OCI-LY3 (cell line): ENCODE measurements around the gene PRRT1.

Experiments
- H2AFZ ChIP-seq: fragments of 200-600, 300-600 bp; shearing (Covaris generic); 2 replicates; pipeline ENCODE4 v1.6.0; 2014; ENCODE audit warnings: antibody characterized with exemption, low read depth, low read length
- H3K27ac ChIP-seq: fragments of 200-600, 300-600 bp; sonication (generic); 2 replicates; pipeline ENCODE4 v1.5.1; 2014; ENCODE audit warnings: mild to moderate bottlenecking, low read length, moderate library complexity, mixed read lengths
- H3K27me3 ChIP-seq: fragments of 200-600, 300-600 bp; sonication (generic); 2 replicates; pipeline ENCODE4 v1.6.1; 2014; ENCODE audit warnings: low read depth, low read length, mixed read lengths
- H3K36me3 ChIP-seq: fragments of 200-600, 300-600 bp; sonication (generic); replicated peaks from 2 replicates; pipeline ENCODE3; 2014; ENCODE audit warnings: low read depth, low read length, mixed read lengths
- H3K4me1 ChIP-seq: fragments of 300-600, 200-600 bp; sonication (generic); 2 replicates; pipeline ENCODE4 v1.6.1; 2014; ENCODE audit warnings: low read length, mixed read lengths
- H3K4me2 ChIP-seq: fragments of 200-600, 300-600 bp; sonication (generic); 2 replicates; pipeline ENCODE4 v1.6.1; 2014; ENCODE audit warnings: low read length, mixed read lengths
- H3K4me3 ChIP-seq: fragments of 300-600, 200-600 bp; sonication (generic); 2 replicates; pipeline ENCODE4 v1.5.1; 2014; ENCODE audit warnings: antibody characterized with exemption, mild to moderate bottlenecking, low read length, moderate library complexity
- H3K79me2 ChIP-seq: fragments of 300-600, 200-600 bp; shearing (Covaris generic); 2 replicates; pipeline ENCODE4 v1.6.1; 2014; ENCODE audit warnings: mild to moderate bottlenecking, low read length, mixed read lengths
- H3K9ac ChIP-seq: fragments of 300-600, 200-600 bp; shearing (Covaris generic); 2 replicates; pipeline ENCODE4 v1.6.0; 2014; ENCODE audit warnings: mild to moderate bottlenecking, low read length, moderate library complexity
- H3K9me3 ChIP-seq: fragments of 200-600, 300-600 bp; shearing (Covaris generic); 2 replicates; pipeline ENCODE4 v1.6.1; 2014; ENCODE audit warnings: low read length, mixed read lengths; ENCODE audit not compliant: insufficient read depth
- H4K20me1 ChIP-seq: fragments of 200-600, 300-600 bp; sonication (generic); 2 replicates; pipeline ENCODE4 v1.6.1; 2016; ENCODE audit warnings: low read length, mixed read lengths; ENCODE audit not compliant: insufficient read depth
- EZH2phosphoT487 ChIP-seq: fragments of 200-600 bp; shearing (Covaris generic); IDR thresholded peaks from 2 replicates; pipeline ENCODE4 v1.6.1; 2018; ENCODE audit warnings: antibody characterized with exemption, mixed run types, low read depth
- TF ChIP-seq, protein P1 (sequence below): fragments of 200-600, 300-600 bp; sonication (generic); IDR thresholded peaks from 2 replicates; pipeline ENCODE4 v1.5.1; 2014; ENCODE audit warnings: antibody characterized with exemption, low read length, low read depth

The PRRT1 gene

GRCh38 chr6:32184084-32184640, 32.4 kb upstream of the PRRT1 start, which contains the start of gene AGER:
Gene AGER, minus strand, starts transcription at chr6:32184253. Its CDS starts 31 bp downstream, at chr6:32184222.
- peak within 1 kb of the TSS; percentile 41; the same call in 1 of the 2 replicates for H3K27ac ChIP-seq
- no peak within 1 kb of the TSS for H3K9ac ChIP-seq
- H3K4me2 ChIP-seq = 0 out of 2 replicates have a peak within 1 kb of the TSS, but pooled peaks have one; percentile 24

DNA sequence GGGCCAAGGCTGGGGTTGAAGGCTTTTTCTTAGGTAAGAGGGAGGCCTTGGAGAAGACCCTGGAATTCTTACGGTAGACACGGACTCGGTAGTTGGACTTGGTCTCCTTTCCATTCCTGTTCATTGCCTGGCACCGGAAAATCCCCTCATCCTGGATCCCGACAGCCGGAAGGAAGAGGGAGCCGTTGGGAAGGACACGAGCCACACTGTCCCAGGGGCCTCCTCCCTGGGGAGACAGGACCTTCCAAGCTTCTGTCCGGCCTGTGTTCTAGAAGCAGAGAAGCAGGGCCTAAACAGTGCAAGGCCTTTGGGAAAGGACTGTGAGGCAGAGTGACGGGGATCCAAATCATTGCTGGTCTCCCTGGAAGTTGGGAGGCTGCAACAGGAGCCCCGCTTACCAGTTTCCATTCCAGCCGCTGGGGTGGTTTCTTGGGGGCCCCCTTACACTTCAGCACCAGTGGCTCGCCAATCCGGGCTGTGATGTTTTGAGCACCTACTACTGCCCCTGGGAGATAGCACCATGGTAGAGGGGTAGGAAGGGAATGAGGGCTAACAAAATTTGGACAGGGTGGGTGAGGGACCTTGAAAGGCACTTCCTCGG, 31.8 kb upstream of the PRRT1 start:
- H3K4me1 ChIP-seq = peaks cover 34% of the 10 kb centered on the region
- peaks cover 24% of the 10 kb centered on the region for H3K79me2 ChIP-seq
- H3K4me2 ChIP-seq = no peak overlapping the region
- no peak for TF ChIP-seq EZH2phosphoT487
- TF ChIP-seq, protein P1, sequence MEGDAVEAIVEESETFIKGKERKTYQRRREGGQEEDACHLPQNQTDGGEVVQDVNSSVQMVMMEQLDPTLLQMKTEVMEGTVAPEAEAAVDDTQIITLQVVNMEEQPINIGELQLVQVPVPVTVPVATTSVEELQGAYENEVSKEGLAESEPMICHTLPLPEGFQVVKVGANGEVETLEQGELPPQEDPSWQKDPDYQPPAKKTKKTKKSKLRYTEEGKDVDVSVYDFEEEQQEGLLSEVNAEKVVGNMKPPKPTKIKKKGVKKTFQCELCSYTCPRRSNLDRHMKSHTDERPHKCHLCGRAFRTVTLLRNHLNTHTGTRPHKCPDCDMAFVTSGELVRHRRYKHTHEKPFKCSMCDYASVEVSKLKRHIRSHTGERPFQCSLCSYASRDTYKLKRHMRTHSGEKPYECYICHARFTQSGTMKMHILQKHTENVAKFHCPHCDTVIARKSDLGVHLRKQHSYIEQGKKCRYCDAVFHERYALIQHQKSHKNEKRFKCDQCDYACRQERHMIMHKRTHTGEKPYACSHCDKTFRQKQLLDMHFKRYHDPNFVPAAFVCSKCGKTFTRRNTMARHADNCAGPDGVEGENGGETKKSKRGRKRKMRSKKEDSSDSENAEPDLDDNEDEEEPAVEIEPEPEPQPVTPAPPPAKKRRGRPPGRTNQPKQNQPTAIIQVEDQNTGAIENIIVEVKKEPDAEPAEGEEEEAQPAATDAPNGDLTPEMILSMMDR = no peak
- peaks cover 20% of the 10 kb centered on the region for H3K36me3 ChIP-seq
- H3K27ac ChIP-seq = no peak overlapping the region
- H2AFZ ChIP-seq = no peak overlapping the region
- H3K9ac ChIP-seq = no peak overlapping the region
- H3K27me3 ChIP-seq = no peaks in the 10 kb centered on the region
- H4K20me1 ChIP-seq = no peaks in the 10 kb centered on the region
- no peak overlapping the region for H3K4me3 ChIP-seq
- H3K9me3 ChIP-seq = no peaks in the 10 kb centered on the region

More at GRCh38 chr6:32184084-32184640, 32.4 kb upstream of the PRRT1 start, which contains the start of gene AGER:
- Histone ChIP-seq H3K36me3 (peaks cover 24% of the 10 kb centered on the region), H2AFZ (no peak within 1 kb of the TSS), H4K20me1 (no peaks in the 10 kb centered on the region), H3K79me2 (peaks cover 24% of the 10 kb centered on the region), H3K4me3 (no peak within 1 kb of the TSS), H3K27me3 (no peaks in the 10 kb centered on the region), H3K9me3 (no peaks in the 10 kb centered on the region), H3K4me1 (peaks cover 38% of the 10 kb centered on the region)
- TF ChIP-seq, protein P1 = no peak
- TF ChIP-seq EZH2phosphoT487 = no peak

GRCh38 chr6:32183030-32183429, 31.3 kb upstream of the PRRT1 start:
- Histone ChIP-seq H3K36me3 (peaks cover 20% of the 10 kb centered on the region), H3K9ac (no peak overlapping the region), H3K27ac (no peak overlapping the region), H4K20me1 (no peaks in the 10 kb centered on the region), H3K4me2 (no peak overlapping the region), H3K79me2 (peaks cover 19% of the 10 kb centered on the region; the same call in 1 of the 2 replicates), H2AFZ (no peak overlapping the region), H3K27me3 (no peaks in the 10 kb centered on the region), H3K9me3 (no peaks in the 10 kb centered on the region), H3K4me1 (peaks cover 29% of the 10 kb centered on the region), H3K4me3 (no peak overlapping the region)
- TF ChIP-seq EZH2phosphoT487 = no peak
- TF ChIP-seq, protein P1 = no peak

- Histone ChIP-seq H3K9ac (no peak overlapping the region), H3K4me2 (no peak overlapping the region), H3K27ac (no peak overlapping the region), H2AFZ (no peak overlapping the region), H3K36me3 (peaks cover 16% of the 10 kb centered on the region), H3K79me2 (peaks cover 14% of the 10 kb centered on the region; the same call in 1 of the 2 replicates), H3K4me1 (peaks cover 24% of the 10 kb centered on the region), H3K4me3 (no peak overlapping the region), H4K20me1 (no peaks in the 10 kb centered on the region), H3K9me3 (no peaks in the 10 kb centered on the region), H3K27me3 (no peaks in the 10 kb centered on the region)
- TF ChIP-seq EZH2phosphoT487 = no peak
- TF ChIP-seq, protein P1 = no peak
Measured at GRCh38 chr6:32182555-32182981, 30.8 kb upstream of the PRRT1 start.
